DMS53 (cell line): ENCODE measurements around the gene RBM33.
"Not testable (repeated sequence)": the region's sequence is repeated elsewhere in the genome, so short reads cannot be mapped to it uniquely, and the experiment has no call there.

Experiments used
- DNase-seq: peaks from one replicate; lab custom pipeline; 2025; lab: John Stamatoyannopoulos, UW

RBM33 gene, protein sequence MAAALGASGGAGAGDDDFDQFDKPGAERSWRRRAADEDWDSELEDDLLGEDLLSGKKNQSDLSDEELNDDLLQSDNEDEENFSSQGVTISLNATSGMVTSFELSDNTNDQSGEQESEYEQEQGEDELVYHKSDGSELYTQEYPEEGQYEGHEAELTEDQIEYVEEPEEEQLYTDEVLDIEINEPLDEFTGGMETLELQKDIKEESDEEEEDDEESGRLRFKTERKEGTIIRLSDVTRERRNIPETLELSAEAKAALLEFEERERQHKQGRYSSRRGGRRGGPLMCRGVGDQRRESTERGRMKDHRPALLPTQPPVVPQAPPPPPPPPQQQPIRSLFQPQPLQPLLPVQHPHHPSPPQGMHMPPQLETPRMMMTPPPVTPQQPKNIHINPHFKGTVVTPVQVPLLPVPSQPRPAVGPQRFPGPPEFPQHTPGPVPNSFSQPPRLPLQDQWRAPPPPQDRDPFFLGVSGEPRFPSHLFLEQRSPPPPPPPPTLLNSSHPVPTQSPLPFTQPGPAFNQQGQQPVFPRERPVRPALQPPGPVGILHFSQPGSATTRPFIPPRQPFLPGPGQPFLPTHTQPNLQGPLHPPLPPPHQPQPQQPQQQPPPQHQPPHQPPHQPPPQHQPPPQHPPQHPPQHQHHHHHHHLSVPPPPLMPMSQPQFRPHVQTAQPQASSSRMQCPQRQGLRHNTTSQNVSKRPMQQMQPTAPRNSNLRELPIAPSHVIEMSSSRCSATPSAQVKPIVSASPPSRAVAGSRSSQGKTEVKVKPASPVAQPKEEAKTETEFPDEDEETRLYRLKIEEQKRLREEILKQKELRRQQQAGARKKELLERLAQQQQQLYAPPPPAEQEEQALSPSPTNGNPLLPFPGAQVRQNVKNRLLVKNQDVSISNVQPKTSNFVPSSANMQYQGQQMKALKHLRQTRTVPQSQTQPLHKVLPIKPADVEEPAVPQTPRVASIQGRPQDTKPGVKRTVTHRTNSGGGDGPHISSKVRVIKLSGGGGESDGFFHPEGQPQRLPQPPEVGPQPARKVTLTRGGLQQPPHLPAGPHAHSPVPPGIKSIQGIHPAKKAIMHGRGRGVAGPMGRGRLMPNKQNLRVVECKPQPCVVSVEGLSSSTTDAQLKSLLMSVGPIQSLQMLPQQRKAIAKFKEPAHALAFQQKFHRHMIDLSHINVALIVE

DNA sequence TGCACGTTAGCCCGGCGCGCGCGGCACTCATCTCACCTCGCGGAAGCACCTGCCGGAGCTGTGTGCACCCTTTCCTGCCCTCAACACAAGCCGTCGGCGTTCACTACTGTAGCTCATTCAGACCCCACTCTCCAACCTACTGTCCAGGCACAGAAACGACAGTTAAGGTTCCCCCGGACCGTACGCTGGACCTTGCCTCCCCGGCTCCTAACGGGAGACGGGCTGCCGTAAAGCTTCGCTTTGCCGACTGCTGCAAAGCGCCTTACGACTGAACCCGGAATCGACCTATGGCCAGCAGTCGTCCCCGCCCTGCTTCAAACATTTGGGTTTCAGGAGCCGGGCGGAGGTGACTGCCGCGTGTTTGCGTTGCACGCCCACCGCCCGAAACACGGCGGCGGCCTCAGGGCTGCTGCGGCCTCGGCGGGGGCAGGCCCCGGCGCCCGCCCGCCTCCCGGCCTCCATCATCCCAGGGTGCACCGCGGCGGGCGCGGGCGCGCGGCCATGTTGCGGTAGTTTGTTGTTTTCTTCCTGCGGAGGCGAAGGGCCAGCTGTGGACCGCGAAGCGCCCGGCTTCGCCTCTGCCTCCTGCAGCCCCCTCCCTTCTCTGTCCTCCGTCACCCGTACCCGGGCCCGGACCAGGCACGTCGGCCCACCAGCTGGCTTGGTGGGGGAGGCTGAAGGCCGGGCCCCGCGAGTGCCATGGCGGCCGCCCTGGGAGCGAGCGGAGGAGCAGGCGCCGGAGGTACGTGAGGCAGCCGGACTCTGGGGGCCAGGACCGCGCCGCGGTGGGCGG lies at the start of gene RBM33:
Gene RBM33, plus strand, starts transcription at position 484 of the 793 bp plus-strand sequence. Its CDS starts 216 bp downstream, at position 700.
- peak; percentile 93 for DNase-seq

DNA sequence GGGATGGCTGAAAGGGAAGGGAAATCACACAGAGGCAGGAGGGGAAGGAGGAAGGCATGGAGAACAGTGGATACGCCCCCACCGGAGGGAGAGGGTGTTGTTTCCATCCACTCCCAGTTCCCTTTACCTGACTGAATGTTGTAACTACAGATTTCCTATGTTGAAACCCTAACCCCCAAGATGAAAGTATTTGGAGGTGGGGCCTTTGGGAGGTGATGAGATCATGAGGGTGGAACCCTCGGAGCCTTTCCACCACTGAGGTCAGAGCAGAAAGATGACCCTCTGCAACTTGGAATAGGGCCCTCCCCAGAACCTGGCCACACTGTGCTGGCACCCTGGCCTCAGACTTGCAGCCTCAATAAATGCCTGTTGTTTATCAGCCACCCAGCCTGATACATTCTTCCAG lies 49.5 kb upstream of the RBM33 start:
- no peak for DNase-seq

DNA sequence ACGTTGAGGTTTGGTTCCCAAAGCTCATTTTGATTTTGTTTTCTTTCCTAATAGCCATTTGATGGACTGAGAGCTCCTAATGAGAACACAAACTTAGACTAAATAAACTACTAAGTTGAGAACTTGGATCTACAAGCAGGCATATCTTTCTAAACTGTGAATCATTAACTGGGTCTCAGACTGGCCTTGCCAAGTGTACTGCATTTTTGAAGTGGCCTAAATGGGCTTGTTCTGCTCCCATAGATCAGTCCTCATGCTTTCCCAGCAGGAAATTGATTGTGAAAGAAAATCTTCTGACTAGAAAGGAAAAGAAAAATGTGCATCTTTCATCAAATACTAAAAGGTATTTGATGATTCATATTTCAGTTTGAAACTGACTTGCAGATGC lies 46.7 kb upstream of the RBM33 start:
- DNase-seq: no peak

DNA sequence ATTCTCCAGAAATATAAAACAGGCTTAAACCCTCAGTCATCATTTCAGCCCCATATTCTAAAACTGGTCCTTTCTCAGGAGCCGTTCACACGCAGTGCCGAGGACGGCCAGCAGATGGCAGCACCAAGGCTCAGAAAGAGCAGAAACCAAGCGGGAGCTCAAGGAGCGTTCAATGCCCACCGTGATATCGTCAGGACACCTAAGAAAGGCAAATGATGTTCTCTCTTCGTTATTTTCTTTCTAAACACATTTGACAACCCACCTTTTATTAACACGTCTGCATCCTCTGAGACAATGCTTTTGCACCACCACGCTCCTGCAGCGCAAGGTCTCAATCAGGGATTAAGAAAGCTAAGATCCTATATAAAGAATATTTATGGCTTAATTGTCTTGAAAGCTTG lies 45.7 kb upstream of the RBM33 start:
- peak; percentile 83 for DNase-seq

DNA sequence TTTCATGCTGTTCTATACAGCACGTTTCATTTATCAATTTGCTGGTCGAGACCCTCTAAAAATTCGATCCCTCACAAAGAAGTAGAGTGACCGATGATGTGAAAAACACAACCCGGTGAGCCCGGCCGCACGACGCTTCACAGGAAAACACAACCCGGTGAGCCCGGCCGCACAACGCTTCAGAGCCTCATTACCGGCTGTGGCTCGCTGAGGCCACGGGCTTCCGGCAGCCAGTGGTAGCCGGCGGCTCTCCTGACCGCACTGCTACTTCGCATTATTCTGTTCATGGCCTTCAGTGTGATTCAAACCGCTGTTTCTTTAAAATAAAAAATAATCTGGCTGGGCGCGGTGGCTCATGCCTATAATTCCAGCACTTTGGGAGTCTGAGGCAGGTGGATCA lies 42.3 kb upstream of the RBM33 start:
- DNase-seq: no peak

DNA sequence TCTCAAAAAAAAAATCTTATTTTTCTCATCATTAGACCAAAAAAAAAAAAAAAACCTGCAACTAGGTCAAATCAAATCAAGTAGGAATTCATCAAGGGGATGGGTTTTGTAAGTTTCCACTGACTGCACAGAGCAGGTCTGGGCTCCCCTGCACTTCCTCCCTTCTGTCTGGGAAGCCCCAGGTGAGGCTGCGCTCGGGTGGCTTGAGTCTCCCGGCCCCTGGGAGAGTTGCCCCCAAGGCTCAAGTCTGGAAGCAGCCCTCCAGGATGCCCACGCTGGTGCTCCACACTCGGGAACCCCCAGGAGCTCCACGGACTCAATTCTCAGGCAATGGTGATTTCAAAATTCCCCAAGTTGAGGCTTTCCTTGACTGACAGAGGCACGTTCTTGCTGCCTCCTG lies 41.7 kb upstream of the RBM33 start:
- DNase-seq: no peak

DNA sequence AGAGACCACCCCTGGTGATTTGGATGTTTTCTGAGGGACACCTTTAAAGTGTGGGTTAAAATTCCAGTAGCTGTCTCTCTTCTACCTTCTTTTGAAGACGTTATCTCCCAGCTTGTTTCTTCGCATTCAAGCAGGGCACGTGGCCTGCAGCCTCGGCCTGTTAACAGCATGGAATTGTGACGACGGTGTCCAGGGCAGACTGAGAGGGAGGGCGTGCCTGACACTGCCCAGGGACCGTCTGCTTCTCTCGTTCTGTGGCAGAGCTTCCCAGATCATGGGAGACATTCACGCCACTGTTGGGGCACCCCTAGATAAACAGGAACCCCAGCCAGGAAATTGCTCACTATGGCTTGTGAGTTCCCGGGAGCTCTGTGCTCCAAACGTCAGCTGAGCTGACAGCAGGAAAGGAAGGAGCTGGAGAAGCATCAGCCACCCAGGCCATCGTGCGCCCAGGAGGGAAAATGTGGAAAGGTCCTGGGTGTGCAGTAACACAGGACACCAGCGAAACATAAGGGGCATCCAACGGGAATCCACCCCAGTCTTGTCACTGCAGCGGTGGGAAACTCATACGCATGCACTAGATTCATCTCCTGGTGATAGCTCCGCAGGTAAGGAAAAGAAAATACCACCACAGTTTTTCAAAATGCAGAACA lies 41.1 kb upstream of the RBM33 start:
- DNase-seq: no peak

DNA sequence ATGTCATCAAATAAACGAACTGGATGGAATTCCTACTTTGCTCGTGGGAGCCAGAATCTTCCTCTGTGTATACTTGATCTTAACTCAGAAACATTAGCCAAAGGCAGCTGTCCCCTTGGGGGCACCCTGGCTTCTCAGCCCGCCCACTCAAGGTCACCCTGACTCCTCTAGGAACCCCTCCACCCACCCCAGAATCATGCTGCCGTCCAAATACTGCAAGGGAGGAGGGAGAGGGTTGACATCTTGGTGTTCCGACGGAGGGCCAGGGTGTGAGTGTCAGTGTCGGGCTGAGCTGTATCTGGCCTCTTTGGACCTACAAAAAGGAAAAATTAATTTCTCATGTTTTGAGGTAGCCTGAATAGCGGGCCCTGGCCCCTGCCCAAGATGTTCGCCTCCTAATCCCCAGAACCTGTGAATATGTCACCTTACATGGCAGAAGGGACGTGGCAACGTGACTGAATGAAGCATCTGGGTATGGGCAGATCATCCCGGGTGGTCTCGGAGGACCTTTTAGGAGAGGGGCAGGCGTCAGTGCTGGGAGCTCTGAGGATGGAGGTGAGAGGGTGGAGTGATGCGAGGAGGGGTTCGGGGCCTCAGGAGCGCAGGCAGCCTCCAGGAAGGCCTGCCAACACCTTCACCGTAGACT lies 40.5 kb upstream of the RBM33 start:
- DNase-seq: no peak

DNA sequence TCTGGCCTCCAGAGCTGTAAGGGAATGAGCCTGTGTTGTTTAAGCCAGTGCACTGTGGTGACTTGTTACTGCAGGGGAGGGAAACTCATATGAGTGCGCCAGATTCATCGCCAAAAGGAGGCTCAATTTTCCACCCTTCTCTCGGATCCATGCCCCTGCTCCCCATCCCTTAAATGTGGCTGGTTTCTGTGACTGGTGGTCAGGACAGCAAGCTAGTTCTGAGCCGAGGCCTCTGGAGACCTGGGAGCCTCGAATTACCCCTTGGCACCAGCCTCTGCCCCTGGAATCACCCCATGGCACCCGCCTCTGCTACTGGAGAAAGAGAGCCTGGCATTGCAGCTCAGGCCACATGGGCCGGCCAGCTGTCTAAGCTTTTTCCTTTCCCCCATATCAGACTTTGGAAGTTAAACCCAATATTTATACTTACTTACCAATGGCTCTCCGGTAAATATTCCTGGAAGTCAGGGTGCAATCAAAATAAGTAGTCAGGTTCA lies 39.9 kb upstream of the RBM33 start:
- no peak for DNase-seq

DNA sequence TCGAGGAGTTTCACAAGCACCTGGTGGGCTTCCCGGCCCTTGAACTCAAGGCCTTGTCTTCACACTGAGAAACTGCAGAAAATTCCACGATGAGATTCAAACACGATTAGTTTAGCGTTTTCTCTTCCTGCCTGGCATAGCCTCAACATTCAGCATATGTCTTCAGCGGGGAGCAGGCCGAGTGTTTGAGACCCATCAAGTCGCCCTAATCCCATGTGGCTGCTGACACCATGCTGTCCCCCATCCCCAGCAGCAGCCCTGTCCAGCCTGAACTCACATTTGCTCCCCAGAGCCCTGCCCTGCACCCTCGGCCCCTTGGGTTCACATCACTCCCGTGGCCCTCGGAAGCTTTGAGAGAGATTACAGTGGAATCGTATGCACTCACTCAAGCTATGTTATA lies 35.3 kb upstream of the RBM33 start:
- no peak for DNase-seq

DNA sequence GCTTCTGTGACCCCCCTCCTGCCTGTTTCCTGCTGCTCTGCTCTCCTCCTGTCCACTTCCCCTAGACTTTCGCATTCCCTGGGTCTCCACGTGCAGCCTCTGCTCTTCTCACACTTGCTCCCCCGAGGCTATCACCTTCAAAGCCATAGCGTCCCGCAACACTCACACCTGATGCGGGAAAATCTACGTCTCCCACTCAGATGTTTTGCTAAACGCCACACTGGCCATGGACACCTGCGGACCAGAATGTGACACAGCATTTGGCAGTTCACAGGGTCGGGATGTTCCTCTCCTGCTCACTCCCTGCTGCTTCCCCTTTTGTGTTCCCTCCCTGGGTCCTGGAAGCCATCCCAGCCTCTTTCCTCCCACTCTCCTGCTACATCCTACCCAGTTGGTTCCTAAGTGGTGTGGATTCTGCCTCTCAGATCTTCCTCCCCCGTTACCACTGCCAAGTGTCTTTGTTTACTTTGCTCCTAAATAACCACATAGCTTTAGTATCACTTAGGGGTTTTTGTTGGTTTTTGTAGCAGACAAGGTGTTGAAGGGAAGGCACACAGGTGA lies 33.7 kb upstream of the RBM33 start:
- no peak for DNase-seq

DNA sequence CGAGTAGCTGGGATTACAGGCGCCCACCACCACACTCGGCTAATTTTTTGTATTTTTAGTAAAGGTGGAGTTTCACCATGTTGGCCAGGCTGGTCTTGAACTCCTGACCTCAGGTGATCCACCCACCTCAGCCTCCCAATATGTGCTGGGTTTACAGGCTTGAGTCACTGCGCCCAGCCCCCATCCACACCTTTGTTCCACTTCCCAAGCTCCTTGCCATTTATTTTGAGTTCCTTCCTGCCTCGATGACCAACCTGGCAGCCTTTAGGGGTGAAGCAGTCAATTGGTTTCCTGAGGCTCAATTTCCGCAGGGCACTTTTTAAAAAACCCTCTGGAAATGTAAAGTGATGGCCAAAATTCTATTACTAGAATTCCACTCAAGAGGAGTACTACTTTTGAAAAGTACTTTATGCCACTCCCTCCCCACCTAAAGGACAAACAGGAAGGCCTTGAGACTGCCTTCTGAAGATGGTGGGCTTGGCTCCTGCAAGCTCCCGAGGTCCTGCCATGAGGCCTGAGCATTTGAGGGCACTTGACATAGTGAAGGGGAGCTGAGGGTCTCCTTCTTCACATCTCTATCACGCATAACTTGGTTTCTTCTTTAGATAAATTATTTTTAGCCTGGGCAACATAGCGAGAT lies 32.5 kb upstream of the RBM33 start:
- DNase-seq: no peak

DNA sequence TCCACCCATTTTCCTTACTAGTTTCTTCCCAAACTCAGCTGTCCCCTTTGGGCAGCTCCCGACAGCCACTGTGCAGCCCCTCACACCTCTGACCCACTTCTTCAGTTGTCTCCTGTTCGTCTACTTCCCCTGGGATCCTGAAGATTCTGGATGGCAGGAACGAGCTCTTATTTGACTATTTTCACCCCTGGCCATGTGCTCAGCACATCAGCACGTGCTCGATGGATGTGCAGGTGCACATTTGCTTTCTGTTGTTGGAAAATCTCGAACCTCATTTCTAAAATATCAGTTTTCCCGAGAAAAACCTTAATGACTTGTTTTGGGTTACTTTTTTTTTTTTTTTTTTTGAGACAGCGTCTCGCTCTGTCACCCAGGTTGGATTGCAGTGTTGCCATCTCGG lies 31.8 kb upstream of the RBM33 start:
- DNase-seq: no peak

DNA sequence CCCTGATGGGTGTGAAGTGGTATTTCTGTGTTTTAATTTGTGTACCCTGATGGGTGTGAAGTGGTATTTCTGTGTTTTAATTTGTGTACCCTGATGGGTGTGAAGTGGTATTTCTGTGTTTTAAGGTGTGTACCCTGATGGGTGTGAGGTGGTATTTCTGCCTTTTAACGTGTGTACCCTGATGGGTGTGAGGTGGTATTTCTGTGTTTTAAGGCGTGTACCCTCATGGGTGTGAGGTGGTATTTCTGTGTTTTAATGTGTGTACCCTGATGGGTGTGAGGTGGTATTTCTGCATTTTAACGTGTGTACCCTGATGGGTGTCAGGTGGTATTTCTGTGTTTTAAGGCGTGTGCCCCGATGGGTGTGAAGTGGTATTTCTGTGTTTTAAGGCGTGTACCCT lies 29.4 kb upstream of the RBM33 start:
- DNase-seq: not testable (repeated sequence)

DNA sequence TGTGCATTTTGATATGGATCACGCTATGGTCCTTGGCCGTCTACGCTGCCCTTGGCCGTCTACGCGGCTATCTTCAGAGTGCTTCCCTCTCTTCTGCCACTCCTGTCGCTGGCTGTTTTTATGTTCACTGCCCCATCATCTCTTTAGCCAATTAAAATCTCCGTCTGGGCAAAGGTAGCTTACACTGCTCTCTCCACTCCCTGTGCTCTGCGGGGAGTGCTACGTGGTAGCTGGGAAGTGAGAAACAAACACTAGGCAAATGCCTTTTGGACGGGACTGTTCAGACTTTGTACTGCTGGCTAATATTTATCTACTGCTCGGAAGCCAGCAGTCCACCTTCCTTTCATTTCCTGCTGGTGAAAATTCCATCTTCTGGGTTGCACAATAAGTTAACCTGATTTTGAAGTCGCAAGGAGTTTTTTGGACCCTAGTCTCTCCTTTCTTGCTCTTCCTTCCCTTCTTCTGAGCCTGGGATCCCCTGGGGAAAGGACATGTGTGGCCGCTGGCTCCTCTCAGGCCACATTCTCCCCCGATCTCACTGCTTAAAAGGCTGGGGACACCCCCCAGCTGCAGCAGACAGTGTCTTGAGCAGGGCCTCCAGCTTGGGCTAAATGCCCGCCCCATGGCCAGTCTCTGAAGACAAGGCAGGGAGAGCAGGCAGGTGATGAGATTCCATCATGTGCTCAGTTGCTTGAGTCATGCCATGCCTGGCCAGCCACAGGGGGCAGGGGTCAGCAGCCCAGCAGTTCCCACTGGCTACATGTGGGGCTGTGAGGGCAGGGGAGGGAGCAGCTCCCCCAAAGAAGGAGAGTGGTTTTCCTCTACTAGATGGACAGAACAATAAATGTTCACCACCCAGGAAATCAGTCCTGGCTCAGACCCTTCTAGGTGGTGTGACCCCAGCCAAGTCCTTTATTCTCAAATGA lies 25.5 kb upstream of the RBM33 start:
- DNase-seq: peak; percentile 61

DNA sequence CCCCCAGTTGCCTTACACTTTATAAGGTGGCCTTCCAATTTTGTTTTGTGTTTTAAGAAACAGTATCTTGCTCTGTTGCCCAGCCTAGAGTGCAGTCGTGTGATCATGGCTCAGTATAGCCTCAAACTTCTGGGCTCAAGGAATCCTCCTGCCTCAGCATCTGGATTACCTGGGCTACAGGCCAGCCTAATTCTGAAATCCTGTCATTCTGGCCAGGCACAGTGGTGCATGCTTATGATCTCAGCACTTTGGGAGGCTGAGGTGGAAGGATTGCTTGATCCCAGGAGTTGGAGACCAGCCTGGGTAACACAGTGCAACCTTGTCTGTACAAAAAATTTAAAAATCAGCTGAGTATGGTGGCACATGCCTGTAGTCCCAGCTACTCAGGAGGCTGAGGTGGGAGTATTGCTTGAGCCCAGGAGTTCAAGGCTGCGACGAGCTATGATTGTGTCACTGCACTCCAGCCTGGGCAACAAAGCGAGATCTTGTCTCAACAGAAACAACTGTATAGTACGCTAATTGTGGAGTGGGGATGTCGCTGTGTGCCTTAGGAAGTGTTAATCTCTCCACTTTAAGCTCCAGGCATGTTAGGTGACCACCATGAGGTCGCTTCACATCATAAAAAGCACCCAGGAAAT lies 24.7 kb upstream of the RBM33 start:
- DNase-seq: no peak

DNA sequence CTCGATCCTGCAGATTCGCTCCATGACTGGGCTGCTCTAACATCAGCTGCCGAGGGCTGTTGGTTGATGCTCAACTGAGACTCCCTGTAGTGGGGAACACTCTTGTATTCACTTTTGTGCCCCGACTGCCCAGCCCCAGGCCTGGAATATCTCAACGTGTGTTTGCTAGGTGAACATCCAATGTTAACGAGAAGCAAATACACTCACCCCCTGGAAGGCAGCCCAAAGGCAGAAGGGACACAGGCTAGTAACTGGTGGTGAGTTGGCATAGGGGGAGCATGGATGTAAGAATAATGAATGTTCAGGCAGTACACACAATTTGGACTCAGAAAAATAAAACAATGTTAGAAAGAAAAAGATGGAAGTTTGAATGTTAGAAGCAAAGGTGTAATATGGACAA lies 24.0 kb upstream of the RBM33 start:
- DNase-seq: no peak

DNA sequence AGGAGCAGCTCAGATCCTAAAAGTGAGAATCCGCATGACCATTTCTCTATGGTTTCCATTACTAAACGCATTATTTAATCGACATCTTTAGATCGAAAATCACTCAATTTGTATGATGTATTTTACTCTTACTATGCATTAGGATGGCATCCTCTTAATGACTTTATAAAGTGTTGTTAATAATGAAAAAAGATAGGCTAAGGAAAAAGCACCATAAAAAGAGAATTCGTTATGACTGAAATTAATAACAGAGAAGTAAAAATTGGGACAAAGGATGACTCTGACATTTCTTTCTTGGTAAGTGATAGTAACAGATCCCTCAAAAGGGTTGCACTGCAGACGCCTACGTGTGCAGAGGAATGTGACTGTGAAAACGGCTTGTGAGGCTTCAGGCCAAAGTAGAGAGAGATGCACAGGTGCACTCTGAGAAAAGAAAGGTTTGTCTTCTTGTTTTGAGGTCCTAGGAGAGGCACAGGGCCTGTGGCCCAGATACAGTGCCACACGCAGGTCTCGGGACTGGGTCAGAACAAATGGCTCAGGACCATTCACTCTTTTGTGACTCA lies 23.0 kb upstream of the RBM33 start:
- no peak for DNase-seq
